Stimulated activated CD4-positive, alpha-beta T cell treated with anti-CD3 and anti-CD28 coated beads, Interleukin-2, amount 100 ng/mL, for 48 hours (primary cell): Measurements from ENCODE around the gene PAQR8.

ENCODE experiments used
- DNase-seq, 2 donors: peaks; one replicate each; pipeline ENCODE4 v3.0.0-alpha.2; 2020

The PAQR8 gene, protein sequence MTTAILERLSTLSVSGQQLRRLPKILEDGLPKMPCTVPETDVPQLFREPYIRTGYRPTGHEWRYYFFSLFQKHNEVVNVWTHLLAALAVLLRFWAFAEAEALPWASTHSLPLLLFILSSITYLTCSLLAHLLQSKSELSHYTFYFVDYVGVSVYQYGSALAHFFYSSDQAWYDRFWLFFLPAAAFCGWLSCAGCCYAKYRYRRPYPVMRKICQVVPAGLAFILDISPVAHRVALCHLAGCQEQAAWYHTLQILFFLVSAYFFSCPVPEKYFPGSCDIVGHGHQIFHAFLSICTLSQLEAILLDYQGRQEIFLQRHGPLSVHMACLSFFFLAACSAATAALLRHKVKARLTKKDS

GRCh38 chr6:52361945-52362442 lies at the start of gene PAQR8:
Gene PAQR8, plus strand, starts transcription at chr6:52362151. Its CDS starts 41,063 bp downstream, at chr6:52403214.
- DNase-seq = peak; percentile 71 to 76

DNA sequence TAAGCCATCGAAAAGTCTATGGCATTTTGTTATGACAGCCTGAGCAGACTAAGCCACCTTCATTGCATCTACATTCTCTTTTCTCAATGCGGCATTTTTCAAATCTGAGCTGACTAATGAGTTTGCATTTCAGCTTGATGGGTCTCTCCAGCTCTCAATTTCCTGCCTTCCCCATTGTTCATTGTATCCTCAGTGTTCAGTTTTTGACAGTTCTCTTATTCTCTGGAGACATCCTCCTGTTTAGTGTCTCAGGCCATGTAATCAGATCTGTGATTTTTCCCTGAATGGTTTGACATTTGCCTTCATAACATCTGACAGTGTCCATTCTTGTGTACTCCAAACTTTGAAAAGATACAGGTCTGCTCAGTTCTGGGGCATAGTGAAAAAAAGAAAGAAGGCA lies 49.5 kb upstream of the PAQR8 start:
- DNase-seq = no peak

DNA sequence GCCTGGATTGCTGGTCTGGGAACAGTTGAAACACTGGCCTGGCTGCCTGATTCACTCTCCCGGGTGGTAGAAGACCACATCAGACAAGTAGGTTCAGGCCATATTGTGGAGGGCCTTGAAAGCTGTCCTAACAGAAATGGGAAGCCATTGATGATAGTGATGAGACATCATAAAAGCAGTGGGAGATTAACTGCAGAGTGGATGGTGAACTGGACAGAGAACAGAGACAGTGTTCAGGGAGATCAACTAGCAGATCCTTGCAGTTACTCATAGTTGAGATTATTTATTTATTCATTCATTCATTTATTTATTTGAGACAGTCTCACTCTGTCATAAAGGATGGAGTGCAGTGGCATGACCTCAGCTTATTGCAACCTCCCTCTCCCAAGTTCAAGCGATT lies 47.2 kb upstream of the PAQR8 start:
- no peak for DNase-seq

GRCh38 chr6:52317211-52317610 lies 44.7 kb upstream of the PAQR8 start:
- DNase-seq = no peak

GRCh38 chr6:52317841-52318581 lies 43.9 kb upstream of the PAQR8 start:
- no peak for DNase-seq

DNA sequence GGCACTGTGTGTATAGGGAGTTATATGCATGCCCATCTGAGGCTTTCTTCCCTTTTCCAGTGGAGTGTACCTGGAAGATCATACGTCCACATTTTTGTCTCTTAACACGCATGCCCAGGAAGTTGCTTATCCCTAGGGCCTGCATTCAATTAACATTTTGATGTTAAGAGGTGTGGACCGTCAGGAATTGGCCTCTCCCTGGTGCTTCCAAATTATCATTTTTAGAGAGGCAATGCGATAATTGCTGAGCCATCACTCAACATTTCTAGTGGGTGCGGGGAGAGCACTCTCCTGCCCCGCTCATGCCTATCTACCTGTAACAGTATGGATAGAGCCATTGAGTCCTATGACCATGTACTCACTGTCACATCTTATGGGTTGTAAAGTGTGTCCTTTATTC lies 37.8 kb upstream of the PAQR8 start:
- DNase-seq = no peak

- no peak for DNase-seq
Measured at GRCh38 chr6:52325695-52326471, 36.1 kb upstream of the PAQR8 start.

DNA sequence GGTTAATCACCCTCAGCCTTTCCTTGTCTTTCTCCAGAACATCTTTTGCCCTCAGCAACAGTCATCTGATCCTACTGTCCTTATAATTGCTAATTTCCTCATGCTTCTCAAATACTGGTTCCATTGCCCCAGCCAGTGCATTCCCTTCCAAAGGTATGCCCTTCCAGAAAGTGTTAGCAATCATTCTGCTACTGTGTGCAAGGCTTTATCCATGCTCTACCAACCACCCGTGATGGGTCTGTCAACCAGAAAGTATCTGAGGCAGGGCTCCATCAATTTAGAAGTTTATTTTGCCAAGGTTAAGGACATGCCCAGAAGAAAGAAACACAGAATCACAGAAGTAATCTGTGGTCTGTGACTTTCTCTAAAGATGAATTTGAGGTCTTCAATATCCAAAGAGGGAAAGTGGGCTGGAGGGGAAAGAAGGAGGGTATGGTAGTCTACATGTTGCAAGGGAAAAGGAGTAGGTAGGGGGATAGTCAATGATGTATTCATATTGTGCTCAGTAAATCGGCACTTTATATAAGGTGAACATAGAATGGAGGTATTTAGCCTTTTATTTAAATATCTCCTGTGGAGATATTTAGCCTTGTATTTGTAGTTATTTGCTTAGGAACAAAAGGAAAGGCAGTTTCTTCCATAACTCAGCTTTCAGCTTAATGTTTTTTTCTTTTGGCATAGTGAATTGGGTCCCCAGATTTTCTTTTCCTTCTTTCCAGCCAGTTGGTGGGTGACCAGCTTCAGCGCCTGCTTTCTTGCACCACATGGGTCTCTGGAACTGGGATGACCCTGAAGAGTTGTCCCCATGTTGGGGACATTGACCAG lies 35.2 kb upstream of the PAQR8 start:
- no peak for DNase-seq

- no peak for DNase-seq
Measured at GRCh38 chr6:52328303-52328662, 33.7 kb upstream of the PAQR8 start.

DNA sequence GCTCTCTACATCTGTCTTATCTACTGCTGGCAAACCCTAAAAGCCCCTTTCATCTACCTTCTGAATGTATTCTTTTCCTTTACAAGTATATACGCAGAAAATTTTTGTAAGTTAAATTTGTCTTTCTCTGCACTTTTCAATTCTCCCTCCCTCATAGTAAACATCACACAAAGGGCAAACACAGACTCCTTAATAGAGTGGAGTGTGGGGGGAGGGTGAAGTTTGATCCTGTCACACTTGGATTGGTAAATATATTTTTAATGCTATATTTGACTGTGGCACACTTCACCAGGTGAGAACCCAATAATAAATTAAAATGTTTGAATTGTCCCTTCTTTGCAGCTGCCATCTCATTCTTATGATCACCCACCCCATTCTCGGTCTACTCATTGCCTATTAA lies 33.2 kb upstream of the PAQR8 start:
- no peak for DNase-seq

GRCh38 chr6:52330470-52330869 lies 31.5 kb upstream of the PAQR8 start:
- DNase-seq = no peak

GRCh38 chr6:52331793-52332457 lies 30.0 kb upstream of the PAQR8 start:
- DNase-seq = no peak

DNA sequence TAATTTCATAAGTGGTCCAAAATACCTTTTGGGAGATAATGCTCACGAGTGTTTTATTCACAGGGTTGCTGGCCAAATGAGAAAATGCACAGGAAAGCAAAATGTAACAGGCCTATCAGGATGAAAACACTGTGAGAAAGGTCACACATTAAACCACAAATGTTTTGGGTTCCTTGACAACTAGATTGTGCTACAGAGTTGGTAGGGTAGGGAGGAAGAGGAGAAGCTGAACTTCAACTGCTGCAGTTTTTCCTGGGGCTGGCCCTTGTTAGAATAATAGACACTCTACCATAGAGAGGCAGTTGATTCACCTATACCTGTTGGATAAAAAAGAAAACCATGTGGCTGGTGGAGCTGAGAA lies 28.1 kb upstream of the PAQR8 start:
- DNase-seq = no peak

DNA sequence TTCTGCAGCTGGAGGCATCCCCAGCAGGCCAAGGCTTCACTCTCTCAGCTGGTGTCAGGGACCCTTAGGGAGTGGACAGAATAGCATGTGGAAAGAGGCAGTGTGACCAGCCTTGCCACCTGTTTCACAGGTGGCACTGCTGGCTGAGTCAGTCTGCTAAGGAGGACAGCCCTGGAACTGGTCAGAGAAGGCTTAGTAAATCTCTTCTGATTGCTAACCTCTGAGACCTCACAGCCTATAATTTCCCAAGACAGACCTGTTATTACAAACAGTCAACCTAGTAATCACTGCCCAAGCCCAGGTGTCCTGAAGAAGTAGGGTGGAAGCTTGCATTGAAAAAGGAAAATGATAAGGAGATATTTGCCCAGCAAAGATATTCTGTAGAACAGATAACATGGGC lies 26.4 kb upstream of the PAQR8 start:
- no peak for DNase-seq

DNA sequence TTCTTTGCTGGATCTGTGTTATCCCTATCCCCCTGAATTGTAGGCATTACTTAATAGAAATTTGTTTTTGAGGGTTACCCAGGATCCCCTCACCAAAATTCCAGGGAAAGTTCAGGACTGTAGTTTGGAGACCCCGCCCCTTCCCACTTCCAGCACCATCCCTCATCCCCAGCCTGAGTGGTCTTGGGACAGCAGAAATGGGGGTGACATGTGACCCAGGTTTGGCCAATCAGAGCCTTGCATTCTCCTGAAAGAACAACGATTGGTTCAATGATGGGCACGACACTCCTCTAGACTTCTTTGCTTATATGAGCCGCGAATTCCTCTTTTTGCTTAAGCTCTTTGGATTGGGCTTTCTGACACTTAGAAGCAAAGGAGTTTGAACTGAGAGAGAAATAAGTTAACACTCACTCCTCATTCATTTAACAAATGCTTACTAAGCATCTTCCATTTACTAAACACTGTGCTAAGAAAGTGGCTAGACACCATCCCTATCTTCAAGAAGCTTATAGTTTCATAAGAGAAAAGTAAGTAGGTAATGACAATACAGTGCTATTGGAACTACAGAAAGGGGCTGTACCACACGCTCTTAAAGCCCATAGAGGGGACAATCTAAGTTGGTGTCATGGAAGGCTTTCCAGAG lies 24.9 kb upstream of the PAQR8 start:
- no peak for DNase-seq

DNA sequence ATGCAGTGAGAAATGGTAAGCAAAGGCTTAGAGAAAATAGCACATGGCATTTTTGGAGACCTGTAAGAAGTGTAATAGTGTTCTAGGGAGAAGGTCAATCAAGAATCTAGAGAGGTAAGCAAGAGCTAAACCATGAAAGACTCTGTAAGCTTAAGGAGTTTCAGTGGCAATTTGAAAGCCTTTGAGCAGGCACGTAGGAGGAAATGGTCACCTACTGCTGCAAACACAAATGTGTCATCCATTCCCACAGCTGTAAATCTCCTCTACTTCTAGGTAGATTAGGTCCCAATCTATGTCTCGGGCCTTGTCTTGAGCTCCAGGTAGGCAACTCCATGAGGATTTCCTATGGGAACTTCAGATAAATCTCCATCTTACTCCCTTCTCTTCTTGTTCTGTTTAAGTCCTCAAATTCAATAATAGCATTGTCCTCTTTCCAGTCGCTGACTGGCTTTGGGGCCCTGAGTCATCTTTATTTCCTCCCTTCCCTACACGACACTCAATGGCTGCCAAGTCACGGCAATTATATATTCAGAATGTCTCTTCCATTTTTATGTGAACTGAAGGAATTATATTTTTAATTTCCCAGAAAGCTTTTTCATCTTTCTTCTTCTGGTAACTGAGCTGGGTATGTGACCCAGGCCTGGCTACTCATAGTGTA lies 24.2 kb upstream of the PAQR8 start:
- no peak for DNase-seq

- no peak for DNase-seq
Measured at GRCh38 chr6:52340603-52340880, 21.4 kb upstream of the PAQR8 start.

- no peak for DNase-seq
Measured at GRCh38 chr6:52341561-52342260, 20.2 kb upstream of the PAQR8 start.

DNA sequence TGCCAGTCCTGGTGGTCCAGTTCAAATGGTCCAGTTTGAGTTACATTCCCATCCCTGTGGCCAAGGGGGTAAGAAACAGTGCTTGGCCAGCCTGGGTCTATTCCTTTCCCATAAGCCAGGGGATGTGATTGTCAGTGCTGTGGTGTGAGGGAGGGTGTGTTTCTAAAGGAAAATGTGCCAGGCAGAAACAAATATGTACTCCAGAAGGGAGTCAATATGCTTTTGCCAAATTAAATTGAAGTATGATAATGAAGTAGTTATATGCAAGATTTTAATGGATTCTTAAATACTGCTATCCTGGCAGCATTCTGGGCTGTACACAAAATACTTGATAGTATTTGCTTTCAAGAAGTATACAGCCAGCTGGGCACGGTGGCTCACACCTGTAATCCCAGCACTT lies 16.6 kb upstream of the PAQR8 start:
- DNase-seq = no peak

DNA sequence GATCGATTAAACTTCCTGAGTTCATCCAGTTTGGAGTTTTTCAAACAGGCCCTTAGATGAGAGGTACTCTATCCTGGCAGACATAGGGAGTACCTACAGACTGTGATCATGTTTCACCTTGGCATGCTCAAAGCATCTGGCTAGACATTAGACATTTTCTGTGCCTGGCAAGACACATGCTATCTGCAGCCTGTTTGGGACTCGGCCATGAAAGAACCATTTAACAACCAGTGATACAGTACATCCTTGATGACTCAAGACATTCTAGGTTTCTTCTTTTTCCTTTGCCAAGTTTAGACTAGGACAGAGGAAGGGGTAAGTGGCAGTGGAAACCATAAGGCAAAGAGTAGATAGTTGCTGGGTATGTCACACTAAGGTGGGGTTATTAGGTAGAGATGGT lies 15.4 kb upstream of the PAQR8 start:
- no peak for DNase-seq

DNA sequence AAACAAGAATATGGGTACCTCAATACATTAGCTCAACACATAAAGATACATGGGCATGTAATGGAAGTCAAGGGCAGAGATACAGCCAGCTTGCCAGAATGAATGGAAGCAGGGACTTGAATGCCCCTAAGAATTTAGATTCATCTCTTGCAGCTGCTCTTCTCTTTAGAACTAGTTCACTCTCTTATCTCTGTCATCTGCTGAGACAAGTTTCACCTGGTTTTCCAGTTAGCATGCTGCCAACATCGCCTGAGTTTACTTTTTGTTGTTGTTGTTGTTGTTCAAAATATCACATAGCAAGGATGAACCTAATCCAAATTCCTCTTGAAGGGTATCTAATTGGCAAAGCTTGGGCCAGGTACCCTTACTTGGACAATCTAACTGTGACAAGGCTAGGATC lies 14.1 kb upstream of the PAQR8 start:
- no peak for DNase-seq
